ENCODE measurements around the gene PTPN3.

The PTPN3 gene

GRCh38 chr9:109421026-109421970 lies 76.8 kb downstream of the PTPN3 start:
- DNase-seq (ENCODE audit: low spot score), result no peak

GRCh38 chr9:109419531-109419930 lies 78.6 kb downstream of the PTPN3 start:
- no peak for DNase-seq (ENCODE audit: low spot score)

- DNase-seq (ENCODE audit: low spot score), result no peak
Measured at GRCh38 chr9:109418827-109419226, 79.3 kb downstream of the PTPN3 start.

GRCh38 chr9:109417585-109418544 lies 80.2 kb downstream of the PTPN3 start:
- no peak for DNase-seq (ENCODE audit: low spot score)

GRCh38 chr9:109417054-109417453 lies 81.1 kb downstream of the PTPN3 start:
- DNase-seq (ENCODE audit: low spot score), result no peak

GRCh38 chr9:109416135-109416706 lies 81.9 kb downstream of the PTPN3 start:
- peak; percentile 54 for DNase-seq (ENCODE audit: low spot score)

GRCh38 chr9:109414125-109414785 lies 83.9 kb downstream of the PTPN3 start:
- DNase-seq (ENCODE audit: low spot score), result peak; percentile 40

- peak; percentile 66 for DNase-seq (ENCODE audit: low spot score)
Measured at GRCh38 chr9:109411798-109412352, 86.2 kb downstream of the PTPN3 start.

- no peak for DNase-seq (ENCODE audit: low spot score)
Measured at GRCh38 chr9:109411069-109411761, 86.9 kb downstream of the PTPN3 start.

GRCh38 chr9:109409773-109410397 lies 88.2 kb downstream of the PTPN3 start:
- peak; percentile 31 for DNase-seq (ENCODE audit: low spot score)

- no peak for DNase-seq (ENCODE audit: low spot score)
Measured at GRCh38 chr9:109408759-109409462, 89.2 kb downstream of the PTPN3 start.

GRCh38 chr9:109403766-109404320 lies 94.3 kb downstream of the PTPN3 start:
- no peak for DNase-seq (ENCODE audit: low spot score)

- DNase-seq (ENCODE audit: low spot score), result no peak
Measured at GRCh38 chr9:109403116-109403515, 95.0 kb downstream of the PTPN3 start.

GRCh38 chr9:109401990-109402318 lies 96.2 kb downstream of the PTPN3 start:
- no peak for DNase-seq (ENCODE audit: low spot score)

- DNase-seq (ENCODE audit: low spot score), result peak; percentile 57
Measured at GRCh38 chr9:109401169-109401989, 96.7 kb downstream of the PTPN3 start.

GRCh38 chr9:109399258-109399767 lies 98.8 kb downstream of the PTPN3 start:
- DNase-seq (ENCODE audit: low spot score), result no peak

GRCh38 chr9:109391176-109391575 lies 106.9 kb downstream of the PTPN3 start:
- no peak for DNase-seq (ENCODE audit: low spot score)

- no peak for DNase-seq (ENCODE audit: low spot score)
Measured at GRCh38 chr9:109387856-109388255, 110.3 kb downstream of the PTPN3 start.

All from NAMALWA (cell line).